ENCODE data around the gene CYP27A1.

DNA sequence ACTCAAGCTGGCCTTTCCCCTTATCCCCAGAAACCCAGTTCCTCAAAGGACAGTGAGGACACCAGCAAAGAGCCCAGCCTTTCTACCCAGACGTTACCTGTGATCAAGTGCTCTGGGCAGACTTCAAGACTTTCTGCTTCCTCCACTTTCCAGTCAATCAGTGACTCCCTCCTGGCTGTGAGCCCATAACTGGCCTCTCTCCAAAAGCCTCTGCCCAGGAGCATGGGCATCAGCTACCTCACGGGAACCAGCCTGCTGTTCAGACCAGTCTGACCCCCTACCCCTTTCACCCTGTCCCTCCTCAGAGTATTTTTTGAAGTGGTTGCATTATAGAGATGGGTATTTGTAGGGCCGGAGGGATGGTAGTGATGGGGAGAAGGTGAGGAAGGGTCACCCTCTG lies 27.7 kb upstream of the CYP27A1 start:
- TF ChIP-seq, protein P1, sequence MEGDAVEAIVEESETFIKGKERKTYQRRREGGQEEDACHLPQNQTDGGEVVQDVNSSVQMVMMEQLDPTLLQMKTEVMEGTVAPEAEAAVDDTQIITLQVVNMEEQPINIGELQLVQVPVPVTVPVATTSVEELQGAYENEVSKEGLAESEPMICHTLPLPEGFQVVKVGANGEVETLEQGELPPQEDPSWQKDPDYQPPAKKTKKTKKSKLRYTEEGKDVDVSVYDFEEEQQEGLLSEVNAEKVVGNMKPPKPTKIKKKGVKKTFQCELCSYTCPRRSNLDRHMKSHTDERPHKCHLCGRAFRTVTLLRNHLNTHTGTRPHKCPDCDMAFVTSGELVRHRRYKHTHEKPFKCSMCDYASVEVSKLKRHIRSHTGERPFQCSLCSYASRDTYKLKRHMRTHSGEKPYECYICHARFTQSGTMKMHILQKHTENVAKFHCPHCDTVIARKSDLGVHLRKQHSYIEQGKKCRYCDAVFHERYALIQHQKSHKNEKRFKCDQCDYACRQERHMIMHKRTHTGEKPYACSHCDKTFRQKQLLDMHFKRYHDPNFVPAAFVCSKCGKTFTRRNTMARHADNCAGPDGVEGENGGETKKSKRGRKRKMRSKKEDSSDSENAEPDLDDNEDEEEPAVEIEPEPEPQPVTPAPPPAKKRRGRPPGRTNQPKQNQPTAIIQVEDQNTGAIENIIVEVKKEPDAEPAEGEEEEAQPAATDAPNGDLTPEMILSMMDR (IDR thresholded peaks at IDR 0.05), result no peak
- no peak for TF ChIP-seq POLR2A (IDR thresholded peaks at IDR 0.05)

Measured in heart left ventricle (tissue), 13 donors.